Measurements from ENCODE around the gene VWA3B.
"Not testable (repeated sequence)": the region's sequence is repeated elsewhere in the genome, so short reads cannot be mapped to it uniquely, and the experiment has no call there.

Gene VWA3B

GRCh38 chr2:98134172-98135005 is 47.4 kb downstream of the VWA3B start:
- peak; percentile 37 for DNase-seq (ENCODE audit: low read depth)

GRCh38 chr2:98137196-98137595 is 50.2 kb downstream of the VWA3B start:
- DNase-seq (ENCODE audit: low read depth) = no peak

GRCh38 chr2:98138978-98139377 is 52.0 kb downstream of the VWA3B start:
- not testable (repeated sequence) for DNase-seq (ENCODE audit: low read depth)

GRCh38 chr2:98140210-98140609 is 53.2 kb downstream of the VWA3B start:
- no peak for DNase-seq (ENCODE audit: low read depth)

- no peak for DNase-seq (ENCODE audit: low read depth)
These were observed 55.3 kb downstream of the VWA3B start for GRCh38 chr2:98142106-98142791.

- DNase-seq (ENCODE audit: low read depth) = no peak
These were observed 58.1 kb downstream of the VWA3B start for GRCh38 chr2:98145070-98145469.

GRCh38 chr2:98147900-98148299 is 60.9 kb downstream of the VWA3B start:
- not testable (repeated sequence) for DNase-seq (ENCODE audit: low read depth)

- peak; percentile 8 for DNase-seq (ENCODE audit: low read depth)
These were observed 61.8 kb downstream of the VWA3B start for GRCh38 chr2:98148595-98149332.

GRCh38 chr2:98149333-98149697 is 62.3 kb downstream of the VWA3B start:
- peak; percentile 90 for DNase-seq (ENCODE audit: low read depth)

- no peak for DNase-seq (ENCODE audit: low read depth)
These were observed 66.5 kb downstream of the VWA3B start for GRCh38 chr2:98153481-98153880.

- no peak for DNase-seq (ENCODE audit: low read depth)
These were observed 68.3 kb downstream of the VWA3B start for GRCh38 chr2:98155291-98155690.

- no peak for DNase-seq (ENCODE audit: low read depth)
These were observed 68.7 kb downstream of the VWA3B start for GRCh38 chr2:98155716-98156115.

GRCh38 chr2:98156304-98156703 is 69.3 kb downstream of the VWA3B start:
- DNase-seq (ENCODE audit: low read depth) = no peak

GRCh38 chr2:98157557-98157956 is 70.6 kb downstream of the VWA3B start:
- DNase-seq (ENCODE audit: low read depth) = no peak

- DNase-seq (ENCODE audit: low read depth) = no peak
These were observed 71.3 kb downstream of the VWA3B start for GRCh38 chr2:98158305-98158704.

GRCh38 chr2:98160554-98160953 is 73.6 kb downstream of the VWA3B start:
- DNase-seq (ENCODE audit: low read depth) = no peak

GRCh38 chr2:98161186-98161585 is 74.2 kb downstream of the VWA3B start:
- DNase-seq (ENCODE audit: low read depth) = no peak

GRCh38 chr2:98164256-98164655 is 77.3 kb downstream of the VWA3B start:
- no peak for DNase-seq (ENCODE audit: low read depth)

GRCh38 chr2:98165516-98166071 is 78.6 kb downstream of the VWA3B start:
- no peak for DNase-seq (ENCODE audit: low read depth)

- DNase-seq (ENCODE audit: low read depth) = no peak
These were observed 80.9 kb downstream of the VWA3B start for GRCh38 chr2:98167916-98168315.

- DNase-seq (ENCODE audit: low read depth) = no peak
These were observed 83.1 kb downstream of the VWA3B start for GRCh38 chr2:98170076-98170475.

- no peak for DNase-seq (ENCODE audit: low read depth)
These were observed 85.3 kb downstream of the VWA3B start for GRCh38 chr2:98172150-98172765.
